HG02642 (cell line): ENCODE measurements around the gene CACNA1H.

Source experiments
- ATAC-seq: cut with Tn5 transposase; IDR thresholded peaks from one replicate; pipeline ENCODE4 v1.9.1; 2021; ENCODE audit warnings: mild to moderate bottlenecking; ENCODE audit not compliant: unreplicated experiment, poor library complexity

Gene CACNA1H

GRCh38 chr16:1156055-1156982 is 3.4 kb downstream of the CACNA1H start:
- no peak for ATAC-seq

- ATAC-seq, result no peak
These were observed 4.2 kb downstream of the CACNA1H start for GRCh38 chr16:1156983-1157638.

- no peak for ATAC-seq
These were observed 4.9 kb downstream of the CACNA1H start for GRCh38 chr16:1157639-1158455.

GRCh38 chr16:1158456-1159324 is 5.8 kb downstream of the CACNA1H start:
- no peak for ATAC-seq

GRCh38 chr16:1159325-1159972 is 6.5 kb downstream of the CACNA1H start:
- ATAC-seq, result no peak

GRCh38 chr16:1159973-1160772 is 7.3 kb downstream of the CACNA1H start:
- ATAC-seq, result no peak

- ATAC-seq, result no peak
These were observed 8.0 kb downstream of the CACNA1H start for GRCh38 chr16:1160773-1161348.

- ATAC-seq, result no peak
These were observed 10.0 kb downstream of the CACNA1H start for GRCh38 chr16:1162701-1163566.

- ATAC-seq, result no peak
These were observed 10.7 kb downstream of the CACNA1H start for GRCh38 chr16:1163567-1164055.

- no peak for ATAC-seq
These were observed 11.5 kb downstream of the CACNA1H start for GRCh38 chr16:1164382-1164781.

GRCh38 chr16:1164975-1165374 is 12.1 kb downstream of the CACNA1H start:
- ATAC-seq, result no peak

GRCh38 chr16:1165511-1165910 is 12.6 kb downstream of the CACNA1H start:
- no peak for ATAC-seq

GRCh38 chr16:1167276-1168107 is 14.6 kb downstream of the CACNA1H start:
- no peak for ATAC-seq

GRCh38 chr16:1168837-1169236 is 15.9 kb downstream of the CACNA1H start:
- ATAC-seq, result no peak

GRCh38 chr16:1169285-1170075 is 16.6 kb downstream of the CACNA1H start:
- ATAC-seq, result no peak

- ATAC-seq, result no peak
These were observed 17.1 kb downstream of the CACNA1H start for GRCh38 chr16:1170076-1170418.
